CD4-positive, alpha-beta T cell treated with Interleukin-6 at 100 ng/mL for 8 hours (primary cell): ENCODE data around the gene FRMPD4.

Source experiments
- DNase-seq: peaks from one replicate; pipeline ENCODE4 v3.0.0-alpha.2; 2020; ENCODE audit warnings: mixed read lengths, low spot score

Gene FRMPD4

GRCh38 chrX:12301288-12301687 is 163.0 kb downstream of the FRMPD4 start:
- DNase-seq: no peak

DNA sequence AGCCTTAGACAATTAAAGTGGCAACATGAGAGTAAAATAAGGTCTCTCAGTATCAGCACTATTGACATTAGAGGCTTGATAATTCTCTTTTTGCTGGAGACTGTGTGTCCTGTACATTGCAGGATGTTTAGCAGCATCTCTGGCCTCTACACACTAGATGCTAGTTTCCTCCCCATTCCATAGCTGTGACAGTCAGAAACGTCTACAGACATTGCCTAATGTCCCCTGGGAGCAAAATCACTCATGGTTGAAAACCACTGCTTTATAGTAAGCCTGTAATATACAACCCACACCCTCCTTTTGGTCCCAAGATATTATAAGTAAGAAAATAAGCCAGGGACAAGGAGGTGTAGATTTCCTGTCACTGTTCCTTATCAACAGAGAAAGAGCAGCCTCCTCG is 166.0 kb downstream of the FRMPD4 start:
- DNase-seq: no peak

- no peak for DNase-seq
Measured at GRCh38 chrX:12307961-12308360, 169.7 kb downstream of the FRMPD4 start.

- no peak for DNase-seq
Measured at GRCh38 chrX:12308420-12308819, 170.1 kb downstream of the FRMPD4 start.

DNA sequence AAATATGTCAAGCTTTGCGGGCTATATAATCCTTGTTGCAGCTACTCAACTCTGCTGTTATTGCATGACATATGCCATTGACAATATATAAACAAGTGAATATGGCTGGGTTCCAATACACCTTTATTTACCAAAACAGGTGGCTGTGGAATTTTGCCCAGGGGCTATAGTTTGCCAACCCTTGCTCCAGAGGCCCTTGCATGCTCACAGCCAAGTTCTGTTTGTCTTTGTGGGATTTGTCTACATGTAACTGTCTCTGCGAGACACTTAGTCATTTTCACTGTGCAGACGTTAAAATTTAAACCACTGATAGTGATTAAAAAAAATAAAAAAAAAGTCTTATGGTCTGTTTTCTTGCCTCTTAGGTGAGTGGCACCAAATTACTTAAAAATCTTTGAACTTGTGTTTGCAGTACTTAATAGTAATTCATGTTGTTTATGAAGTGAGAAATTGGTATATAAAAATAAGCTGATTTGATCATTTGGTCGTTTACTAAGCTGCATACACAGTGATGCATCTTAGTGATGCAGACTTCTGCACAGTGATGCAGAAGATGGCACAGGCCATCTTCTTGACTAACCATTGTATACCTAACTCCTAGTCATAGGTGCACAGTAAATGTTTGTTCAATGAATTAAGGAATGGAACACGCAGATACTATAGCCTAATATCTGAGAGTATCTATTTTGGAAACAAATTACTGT is 170.9 kb downstream of the FRMPD4 start:
- no peak for DNase-seq

GRCh38 chrX:12309744-12310076 is 171.4 kb downstream of the FRMPD4 start:
- DNase-seq: no peak

- DNase-seq: no peak
Measured at GRCh38 chrX:12314651-12315050, 176.4 kb downstream of the FRMPD4 start.

DNA sequence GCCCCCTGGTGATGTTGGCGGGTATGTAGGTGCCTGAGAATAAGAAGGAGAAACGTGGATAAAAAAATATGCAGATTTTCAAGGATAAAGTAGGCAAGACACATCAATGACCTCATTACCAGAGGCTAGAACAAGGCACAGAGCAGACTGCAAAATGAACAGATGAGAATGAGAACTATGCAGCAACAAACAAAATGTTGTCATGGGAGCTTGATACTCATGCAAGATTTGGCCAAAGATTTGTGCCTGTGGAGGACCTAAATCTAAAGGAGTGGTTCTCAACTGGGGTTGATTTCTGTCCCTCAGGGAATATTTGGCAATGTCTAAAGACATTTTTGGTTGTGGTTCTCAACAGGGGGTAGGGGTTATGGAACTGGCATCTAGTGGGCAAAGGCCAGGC is 177.3 kb downstream of the FRMPD4 start:
- DNase-seq: no peak

- no peak for DNase-seq
Measured at GRCh38 chrX:12319003-12319519, 180.8 kb downstream of the FRMPD4 start.

DNA sequence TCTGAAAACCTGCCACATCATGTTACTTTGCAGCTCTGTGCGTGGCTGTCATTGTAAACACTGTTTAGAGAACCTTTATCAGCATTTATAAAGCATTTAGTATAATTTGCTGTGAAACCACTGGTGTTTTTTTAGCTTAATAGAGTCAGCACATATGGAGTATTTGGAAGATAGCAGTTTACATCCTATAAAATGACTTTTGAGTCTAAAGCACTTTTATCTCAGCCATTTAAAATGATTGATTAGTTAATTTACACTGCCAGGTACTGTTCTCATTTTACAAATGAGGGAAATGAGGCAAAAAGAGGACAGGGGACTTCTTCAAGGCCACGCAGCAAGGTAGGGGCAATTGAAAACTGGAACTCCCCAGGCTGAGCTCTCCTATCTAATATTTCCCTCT is 181.7 kb downstream of the FRMPD4 start:
- no peak for DNase-seq

GRCh38 chrX:12322031-12322430 is 183.8 kb downstream of the FRMPD4 start:
- DNase-seq: no peak

DNA sequence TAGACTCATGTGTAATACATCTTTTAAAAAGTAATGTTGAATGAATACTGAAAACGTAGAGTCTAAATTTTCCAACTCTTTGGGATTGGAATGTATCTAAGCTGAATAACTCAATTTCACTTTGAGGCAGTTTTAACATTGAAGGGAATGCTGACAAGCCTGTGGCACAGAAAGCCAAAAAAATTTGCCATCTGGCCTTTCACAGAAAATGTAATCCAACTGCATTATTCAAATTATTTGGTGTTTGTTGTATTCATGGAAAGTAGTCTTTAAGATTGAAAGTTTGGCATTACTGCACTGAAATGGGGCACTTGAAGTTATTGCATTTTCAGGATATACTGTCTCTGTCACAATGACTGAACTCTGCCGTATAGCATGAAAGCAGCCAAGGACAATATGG is 186.9 kb downstream of the FRMPD4 start:
- DNase-seq: no peak

DNA sequence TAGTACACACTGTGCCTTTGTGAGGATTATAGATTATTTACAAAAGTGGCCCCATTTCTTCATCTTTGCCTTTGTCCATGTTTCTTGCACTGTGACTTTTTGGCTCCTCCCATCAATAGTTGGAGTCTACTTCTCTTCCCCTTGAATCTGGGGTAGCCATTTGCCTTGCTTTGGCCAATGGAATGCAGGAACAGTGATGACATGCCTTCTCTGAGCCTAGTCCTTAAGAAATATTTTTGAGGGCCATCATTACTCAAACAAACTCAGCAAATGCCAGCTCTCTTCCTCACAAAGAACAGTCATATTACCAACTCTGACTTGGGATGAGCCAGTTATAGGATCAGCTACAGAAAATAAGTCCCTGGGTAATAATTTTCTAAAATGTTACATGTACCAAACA is 189.6 kb downstream of the FRMPD4 start:
- DNase-seq: no peak

- no peak for DNase-seq
Measured at GRCh38 chrX:12329476-12329875, 191.2 kb downstream of the FRMPD4 start.

DNA sequence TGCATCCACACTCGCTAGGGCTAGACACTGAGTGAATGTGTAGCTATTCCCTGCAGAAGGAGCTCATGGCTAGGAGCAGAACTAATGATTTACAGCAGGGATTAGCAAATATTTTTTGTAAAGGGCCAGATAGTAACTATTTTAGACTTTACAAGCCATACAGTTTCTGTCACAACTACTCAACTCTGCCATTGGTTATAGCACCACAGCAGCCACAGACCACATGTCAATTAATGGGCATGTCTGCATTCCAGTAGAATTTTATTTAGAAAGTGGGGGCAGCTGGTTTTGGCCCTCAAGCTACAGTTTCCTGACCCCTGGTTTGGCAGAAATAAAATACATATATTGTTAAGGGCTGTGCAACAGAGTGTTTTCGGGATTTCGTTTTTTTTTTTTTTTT is 192.6 kb downstream of the FRMPD4 start:
- no peak for DNase-seq

DNA sequence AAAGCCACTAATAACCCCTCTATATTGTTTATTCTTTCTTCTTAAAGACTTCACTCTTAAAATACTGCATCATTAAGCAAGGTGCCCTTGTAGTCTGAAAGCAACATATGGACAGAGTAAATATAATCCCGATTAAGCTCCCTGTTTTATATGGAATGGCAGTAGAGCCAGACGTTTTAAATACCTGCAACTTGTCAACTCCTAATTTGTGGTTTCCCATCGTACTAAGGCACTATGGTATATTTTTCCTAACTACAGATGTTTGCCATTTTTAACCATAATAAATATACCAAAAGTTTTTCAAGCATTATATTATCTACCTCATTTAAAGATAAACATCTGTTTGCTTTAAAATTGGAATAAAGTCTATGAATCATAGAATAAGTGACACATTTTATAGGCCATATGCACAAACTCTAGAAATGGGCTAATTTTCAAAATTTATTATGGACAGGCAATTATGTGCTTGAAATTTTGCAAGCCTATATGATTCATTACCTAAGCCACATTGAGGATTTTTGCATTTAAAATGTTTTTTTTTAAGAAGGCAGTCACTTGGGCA is 194.6 kb downstream of the FRMPD4 start:
- DNase-seq: no peak

GRCh38 chrX:12339921-12340320 is 201.6 kb downstream of the FRMPD4 start:
- DNase-seq: no peak

DNA sequence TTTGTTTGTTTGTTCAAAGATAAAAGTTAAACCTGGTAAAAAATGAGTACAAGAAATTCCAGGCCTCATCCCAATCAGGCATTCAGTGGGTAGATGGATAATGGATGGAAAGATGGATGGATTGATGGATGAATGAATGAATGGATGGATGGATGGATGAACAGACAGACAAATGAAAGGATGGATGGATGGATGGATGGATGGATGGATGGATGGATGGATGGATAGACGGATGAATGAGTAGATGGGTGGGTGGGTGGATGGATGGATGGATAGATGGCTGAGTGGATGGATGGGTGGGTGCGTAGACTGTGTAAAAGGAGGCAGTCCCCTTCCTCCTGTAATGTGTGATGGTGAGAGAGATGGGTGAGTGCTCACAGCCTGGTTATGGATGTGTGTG is 206.7 kb downstream of the FRMPD4 start:
- no peak for DNase-seq

- no peak for DNase-seq
Measured at GRCh38 chrX:12349201-12349600, 210.9 kb downstream of the FRMPD4 start.

DNA sequence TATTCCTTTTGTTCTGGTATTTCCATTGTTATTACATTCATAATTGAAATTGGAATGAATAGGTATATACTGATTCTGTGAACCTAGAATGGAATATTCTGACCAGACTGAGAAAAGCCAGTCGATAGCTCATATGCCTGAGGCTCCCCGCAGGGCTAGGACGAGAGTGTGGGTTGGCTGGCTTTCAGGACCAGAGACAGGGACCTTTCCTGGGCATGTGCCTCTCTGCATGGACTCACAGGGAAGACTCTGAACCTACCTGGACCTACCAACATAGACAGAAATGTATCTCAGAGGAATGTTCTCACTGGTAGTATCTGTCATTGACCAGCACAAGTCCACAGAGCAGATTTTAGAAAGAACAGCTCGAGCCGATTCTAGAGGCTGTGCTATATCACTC is 214.6 kb downstream of the FRMPD4 start:
- DNase-seq: no peak

DNA sequence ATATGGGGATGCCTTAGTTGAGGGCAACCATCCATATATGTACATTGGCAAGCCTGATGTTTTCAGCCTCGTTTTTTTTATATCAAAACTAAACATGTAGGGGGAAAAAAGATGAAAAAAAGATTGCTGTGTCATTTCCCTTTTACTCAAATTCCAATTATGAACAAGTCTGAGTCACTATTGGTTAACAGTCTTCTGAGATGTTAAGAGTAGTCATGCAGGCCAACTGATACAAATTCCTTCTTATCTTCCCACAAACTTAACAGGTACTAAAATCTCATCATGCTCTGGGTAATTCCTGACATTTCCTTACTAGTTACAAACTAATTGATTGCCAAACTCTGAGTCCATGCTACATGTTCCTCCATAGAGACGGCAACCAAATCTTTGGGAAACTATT is 222.1 kb downstream of the FRMPD4 start:
- DNase-seq: no peak

DNA sequence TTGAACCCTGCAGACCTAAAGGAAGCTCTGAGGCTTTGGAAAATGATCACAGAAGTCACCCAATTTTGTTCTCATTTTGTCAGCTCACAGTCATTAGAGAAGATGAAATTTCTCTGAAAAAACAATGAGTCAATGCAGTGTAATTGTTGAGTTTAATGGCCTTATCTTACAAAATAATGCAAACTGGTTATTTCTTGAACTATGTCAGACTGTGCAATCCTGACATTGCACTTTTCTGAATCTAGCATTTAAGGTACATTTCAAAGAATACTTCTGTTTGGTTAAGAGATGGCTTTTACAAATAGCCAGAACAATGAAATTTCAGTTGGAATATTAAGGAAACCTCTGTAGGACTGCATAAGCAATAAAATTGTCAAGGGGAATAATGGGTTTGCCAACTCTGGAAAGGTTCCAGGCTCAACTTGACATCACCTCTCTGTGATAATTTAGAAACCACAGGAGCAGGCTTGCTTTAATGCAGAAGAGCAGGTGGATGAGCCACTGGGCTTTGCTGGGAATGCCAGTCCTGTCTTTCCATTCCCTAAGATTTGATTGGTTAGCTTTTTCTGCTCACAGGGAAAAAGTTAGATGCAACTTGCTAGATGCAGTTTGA is 222.8 kb downstream of the FRMPD4 start:
- DNase-seq: no peak

DNA sequence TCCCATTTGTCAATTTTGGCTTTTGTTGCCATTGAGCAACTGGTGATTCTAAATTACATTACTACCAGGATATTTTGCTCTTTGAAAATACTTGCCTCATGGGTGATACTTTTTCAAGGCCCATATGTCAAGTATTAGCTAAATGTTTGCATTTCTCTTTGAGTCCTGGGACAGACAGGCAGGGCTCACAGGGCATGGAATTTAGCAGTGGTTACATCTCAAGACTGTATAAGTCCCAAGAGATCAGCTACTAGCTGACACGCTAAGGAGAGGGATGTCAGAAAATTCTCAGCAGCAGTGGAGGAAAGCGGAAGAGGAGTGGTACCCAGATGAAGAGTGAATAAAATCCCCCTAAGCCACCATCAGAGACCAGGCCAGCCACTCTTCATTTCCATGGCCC is 224.9 kb downstream of the FRMPD4 start:
- no peak for DNase-seq

DNA sequence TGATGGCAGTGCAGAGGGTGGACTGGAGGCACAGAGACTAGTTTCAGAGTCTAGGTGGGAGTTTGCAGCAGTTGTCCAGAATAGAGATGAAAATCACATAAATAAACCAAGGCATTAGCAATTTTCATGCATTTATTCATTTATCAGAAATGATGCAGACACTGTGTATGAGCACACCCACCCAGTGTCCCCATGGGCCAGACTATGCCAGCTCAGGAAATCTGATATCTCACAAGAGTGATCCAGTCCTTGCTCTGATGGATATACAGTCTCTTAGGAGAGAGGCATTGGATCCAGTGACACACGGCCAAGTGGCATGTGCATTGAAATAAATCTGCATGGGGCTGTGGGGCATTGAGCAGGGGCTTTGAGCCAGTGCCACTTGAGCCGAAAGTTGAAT is 228.2 kb downstream of the FRMPD4 start:
- DNase-seq: no peak
